Chondrocyte (in vitro differentiated cells): ENCODE data around the gene ARMC9. TPM values are rescaled to one million over a fixed set of nuclear protein-coding genes. Genes with fewer than 3 reads are reported as not detected.

ENCODE experiments used
- DNase-seq: peaks from one replicate; pipeline ENCODE4 v3.0.0; 2021; ENCODE audit warnings: mixed read lengths, low spot score
- H3K27ac Mint-ChIP-seq: one replicate; pipeline ENCODE4 v1.8.0; 2021; ENCODE audit warnings: mild to moderate bottlenecking, moderate library complexity, mixed read lengths; ENCODE audit not compliant: unreplicated experiment
- H3K27me3 Mint-ChIP-seq: 2 replicates; pipeline ENCODE4 v1.8.0; 2021; ENCODE audit warnings: low read depth, mixed read lengths
- H3K36me3 Mint-ChIP-seq: 2 replicates; pipeline ENCODE4 v1.8.0; 2021; ENCODE audit warnings: low read depth, mixed read lengths
- H3K4me1 Mint-ChIP-seq: 2 replicates; pipeline ENCODE4 v1.8.0; 2021; ENCODE audit warnings: low read depth, mild to moderate bottlenecking, mixed read lengths
- H3K4me3 Mint-ChIP-seq: one replicate; pipeline ENCODE4 v1.8.0; 2021; ENCODE audit warnings: mild to moderate bottlenecking, moderate library complexity, mixed read lengths; ENCODE audit not compliant: unreplicated experiment
- H3K9me3 Mint-ChIP-seq: 2 replicates; pipeline ENCODE4 v1.8.0; 2021; ENCODE audit warnings: low read depth, mixed read lengths
- CTCF ChIP-seq: fragments of 200-600 bp; sonication (generic); IDR thresholded peaks from 2 replicates; pipeline ENCODE4 v1.5.0; 2021; ENCODE audit warnings: antibody characterized with exemption, mild to moderate bottlenecking, moderate library complexity
- total RNA-seq: library from RNA; stranded (reverse); gene quantifications from 3 replicates; pipeline ENCODE4 v1.2.1, GENCODE V29; 2021

Gene ARMC9
- total RNA-seq, 1 donor from 2014 or later: 188 TPM

- TF ChIP-seq CTCF: no peak
- no peak overlapping the region for H3K27ac Mint-ChIP-seq
- H3K9me3 Mint-ChIP-seq: no peaks in the 10 kb centered on the region
- H3K27me3 Mint-ChIP-seq: no peaks in the 10 kb centered on the region
- no peak for DNase-seq
- H3K36me3 Mint-ChIP-seq: no peaks in the 10 kb centered on the region
- H3K4me3 Mint-ChIP-seq: no peak overlapping the region
- peaks cover 55% of the 10 kb centered on the region for H3K4me1 Mint-ChIP-seq
Observed at GRCh38 chr2:231183851-231184250, 14.6 kb upstream of the ARMC9 start.

DNA sequence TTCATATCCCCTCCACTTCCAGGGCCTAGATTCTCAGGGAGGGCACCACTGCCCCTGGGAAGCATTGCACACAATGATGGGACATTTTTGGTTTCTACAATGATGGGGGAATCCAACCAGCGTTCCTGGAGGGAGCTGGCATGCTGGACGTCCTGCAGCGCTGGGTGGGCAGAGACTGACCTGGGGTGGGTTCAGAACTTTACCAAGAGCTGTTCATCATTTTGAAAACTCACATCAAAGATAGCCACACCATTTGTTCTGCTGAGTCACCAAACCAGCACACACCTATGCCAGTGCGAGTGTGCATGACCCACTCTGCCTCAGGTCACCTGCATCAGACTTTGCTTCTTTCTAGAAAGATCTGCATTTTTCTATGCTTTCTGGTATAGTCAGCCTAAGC, 14.1 kb upstream of the ARMC9 start:
- no peak overlapping the region for H3K27ac Mint-ChIP-seq
- DNase-seq: no peak
- H3K27me3 Mint-ChIP-seq: no peaks in the 10 kb centered on the region
- H3K4me1 Mint-ChIP-seq: peaks cover 60% of the 10 kb centered on the region
- no peaks in the 10 kb centered on the region for H3K36me3 Mint-ChIP-seq
- TF ChIP-seq CTCF: no peak
- H3K4me3 Mint-ChIP-seq: no peak overlapping the region
- H3K9me3 Mint-ChIP-seq: no peaks in the 10 kb centered on the region

DNA sequence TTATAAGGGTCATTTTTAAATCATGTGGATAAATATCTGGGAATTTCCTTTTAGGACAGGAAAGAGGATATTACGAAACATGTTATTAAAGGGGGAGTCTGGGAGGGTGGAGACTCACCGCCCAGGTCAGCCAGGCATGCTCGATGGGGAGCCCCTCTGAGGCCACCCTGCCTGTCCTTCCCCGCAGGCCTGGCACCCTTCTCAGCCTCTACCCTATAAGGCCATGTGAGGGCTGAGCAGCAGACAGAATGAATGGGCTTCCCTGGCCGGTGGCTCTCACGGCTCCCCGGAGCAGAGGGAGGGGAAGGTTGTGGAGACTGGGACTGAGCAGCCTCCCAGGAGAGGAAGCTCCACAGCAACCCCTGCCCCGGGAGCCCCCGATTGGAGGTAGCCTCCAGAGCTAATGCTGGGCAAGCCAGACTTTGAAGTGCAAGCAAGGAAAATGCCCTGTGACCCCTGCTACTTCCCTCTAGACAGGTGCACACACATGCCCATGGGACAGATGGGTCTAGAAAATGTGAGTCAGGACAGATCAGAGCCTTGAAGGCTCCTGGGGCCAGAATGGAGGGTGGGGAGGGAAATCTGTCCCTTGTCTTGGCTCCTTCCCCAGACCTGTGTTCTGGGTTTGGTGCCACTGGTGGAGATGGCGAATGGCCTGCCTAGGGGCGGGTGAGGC, 13.2 kb upstream of the ARMC9 start:
- H3K27ac Mint-ChIP-seq: peak overlapping the region; percentile 57
- TF ChIP-seq CTCF: no peak
- no peaks in the 10 kb centered on the region for H3K36me3 Mint-ChIP-seq
- H3K4me1 Mint-ChIP-seq: peaks cover 61% of the 10 kb centered on the region
- DNase-seq: no peak
- no peak overlapping the region for H3K4me3 Mint-ChIP-seq
- H3K27me3 Mint-ChIP-seq: no peaks in the 10 kb centered on the region
- no peaks in the 10 kb centered on the region for H3K9me3 Mint-ChIP-seq

- Mint-ChIP-seq H3K9me3 (no peaks in the 10 kb centered on the region), H3K27me3 (no peaks in the 10 kb centered on the region), H3K4me3 (no peak overlapping the region), H3K36me3 (no peaks in the 10 kb centered on the region), H3K4me1 (peaks cover 65% of the 10 kb centered on the region), H3K27ac (peak overlapping the region; percentile 70)
- DNase-seq: no peak
- TF ChIP-seq CTCF: no peak
Observed at GRCh38 chr2:231185886-231186285, 12.5 kb upstream of the ARMC9 start.

GRCh38 chr2:231186325-231186724, 12.1 kb upstream of the ARMC9 start:
- no peak for TF ChIP-seq CTCF
- Mint-ChIP-seq H3K36me3 (no peaks in the 10 kb centered on the region), H3K27me3 (no peaks in the 10 kb centered on the region), H3K9me3 (no peaks in the 10 kb centered on the region), H3K4me1 (peaks cover 69% of the 10 kb centered on the region), H3K4me3 (no peak overlapping the region), H3K27ac (peak overlapping the region; percentile 51)
- DNase-seq: no peak
